SK-N-MC (cell line): Measurements from ENCODE around the gene USP9X.
"Not testable (repeated sequence)": the region's sequence is repeated elsewhere in the genome, so short reads cannot be mapped to it uniquely, and the experiment has no call there.

Source experiments
- DNase-seq: peaks from one replicate; pipeline ENCODE4 v3.0.0-alpha.2; 2011; ENCODE audit warnings: low read depth, low spot score
- H3K27ac ChIP-seq: fragments of 200-600 bp; sonication (generic); 2 replicates; pipeline ENCODE4 v1.5.1; 2016; ENCODE audit warnings: mixed run types
- H3K36me3 ChIP-seq: fragments of 200-600 bp; sonication (generic); 2 replicates; pipeline ENCODE4 v1.6.1; 2017; ENCODE audit warnings: antibody characterized with exemption, low read length, mixed read lengths; ENCODE audit not compliant: insufficient read depth
- H3K4me3 ChIP-seq: fragments of 200-600 bp; sonication (generic); 2 replicates; pipeline ENCODE4 v1.5.1; 2016
- H3K9ac ChIP-seq: fragments of 200-600 bp; sonication (generic); 2 replicates; pipeline ENCODE4 v1.8.0; 2017; ENCODE audit warnings: mixed run types, mixed read lengths; ENCODE audit not compliant: insufficient read length
- H3K9me3 ChIP-seq: fragments of 200-600 bp; sonication (generic); 2 replicates; pipeline ENCODE4 v1.6.1; 2017; ENCODE audit warnings: low read depth, mild to moderate bottlenecking, antibody characterized with exemption, low read length, moderate library complexity, mixed read lengths
- EZH2 ChIP-seq: fragments of 200-600 bp; sonication (generic); IDR thresholded peaks from one replicate; pipeline ENCODE4 v1.6.1; 2017; ENCODE audit warnings: antibody characterized with exemption
- FOXP2 ChIP-seq: optimal IDR thresholded peaks from 2 replicates; pipeline ENCODE3; 2011; ENCODE audit warnings: mild to moderate bottlenecking, moderate library complexity; ENCODE audit not compliant: insufficient read depth; ENCODE audit errors: extremely low read length, control extremely low read depth
- POLR2AphosphoS5 ChIP-seq: IDR thresholded peaks from 2 replicates; pipeline ENCODE4 v1.6.1; 2012; ENCODE audit warnings: mild to moderate bottlenecking, low read depth, low read length, borderline replicate concordance

USP9X gene

GRCh38 chrX:41108007-41108406, 22.8 kb downstream of the USP9X start:
- H3K36me3 ChIP-seq: no peaks in the 10 kb centered on the region; the same call in 1 of the 2 replicates
- TF ChIP-seq FOXP2: no peak
- TF ChIP-seq POLR2AphosphoS5: no peak
- TF ChIP-seq EZH2: no peak
- no peak for DNase-seq
- H3K9ac ChIP-seq: no peak overlapping the region
- H3K27ac ChIP-seq: 0 out of 2 replicates have a peak overlapping the region, but pooled peaks have one; percentile 13
- H3K9me3 ChIP-seq: no peaks in the 10 kb centered on the region; the same call in 1 of the 2 replicates
- H3K4me3 ChIP-seq: 0 out of 2 replicates have a peak overlapping the region, but pooled peaks have one; percentile 18

- H3K9me3 ChIP-seq: no peaks in the 10 kb centered on the region; the same call in 1 of the 2 replicates
- DNase-seq: no peak
- no peak for TF ChIP-seq FOXP2
- no peak for TF ChIP-seq EZH2
- no peaks in the 10 kb centered on the region; the same call in 1 of the 2 replicates for H3K36me3 ChIP-seq
- H3K27ac ChIP-seq: no peak overlapping the region
- no peak overlapping the region for H3K9ac ChIP-seq
- 0 out of 2 replicates have a peak overlapping the region, but pooled peaks have one; percentile 18 for H3K4me3 ChIP-seq
Observed at GRCh38 chrX:41108463-41109205, 23.4 kb downstream of the USP9X start.

DNA sequence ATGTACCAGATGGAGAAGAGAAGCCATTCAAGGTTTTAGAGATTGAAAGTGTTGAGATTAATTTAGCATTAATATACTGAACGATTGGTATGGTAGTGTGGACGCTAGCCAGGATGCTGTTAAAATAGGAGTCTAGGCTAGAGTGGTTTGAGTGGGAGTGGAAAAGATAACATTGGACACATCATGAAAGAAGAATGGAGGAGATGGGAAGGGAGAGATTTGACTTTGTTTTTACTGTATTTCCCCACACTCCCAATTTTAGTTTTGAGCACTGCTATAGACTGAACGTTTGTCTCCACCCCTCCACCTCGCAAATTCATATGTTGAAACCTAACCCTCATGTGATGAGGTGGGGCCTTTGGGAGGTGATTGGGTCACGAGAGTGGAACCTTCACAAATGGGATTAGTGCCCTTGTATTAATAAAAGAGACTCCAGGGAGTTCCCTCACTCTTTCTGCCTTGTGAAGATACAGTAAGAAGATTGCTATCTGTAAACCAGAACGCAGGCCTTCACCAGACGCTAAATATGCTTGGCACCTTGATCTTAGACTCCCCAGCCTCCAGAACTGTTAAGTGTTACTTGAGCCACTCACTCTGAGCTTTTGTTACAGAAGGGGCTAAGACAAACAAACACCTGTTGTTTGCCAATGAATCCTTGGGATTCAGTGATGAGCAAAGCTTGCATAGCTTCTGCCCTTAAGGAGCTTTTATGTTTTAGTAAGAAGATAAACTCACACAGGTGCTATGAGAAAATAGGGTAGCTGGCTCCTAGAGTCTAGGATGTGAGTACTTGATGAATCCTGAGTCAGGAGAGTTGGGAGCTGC, 25.8 kb downstream of the USP9X start:
- H3K9ac ChIP-seq: no peak overlapping the region
- no peak overlapping the region for H3K27ac ChIP-seq
- no peak for DNase-seq
- H3K36me3 ChIP-seq: no peaks in the 10 kb centered on the region
- no peaks in the 10 kb centered on the region; the same call in 1 of the 2 replicates for H3K9me3 ChIP-seq
- H3K4me3 ChIP-seq: no peak overlapping the region
- TF ChIP-seq EZH2 (no peak), FOXP2 (no peak)

DNA sequence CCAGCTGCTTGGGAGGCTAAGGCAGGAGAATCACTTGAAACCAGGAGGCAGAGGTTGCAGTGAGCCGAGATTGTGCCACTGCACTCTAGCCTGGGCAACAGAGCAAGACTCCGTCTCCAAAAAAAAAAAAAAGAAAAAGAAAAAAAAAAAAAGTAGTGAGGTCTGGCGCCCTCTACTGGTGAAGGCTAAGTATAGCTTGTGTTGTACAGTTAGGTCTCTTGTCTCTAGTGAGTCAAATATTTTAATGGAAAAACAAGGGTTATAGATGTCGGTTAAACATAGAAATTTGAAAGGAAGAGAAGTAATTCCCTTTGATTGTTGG, 29.8 kb downstream of the USP9X start:
- not testable (repeated sequence) for H3K36me3 ChIP-seq, H3K27ac ChIP-seq, H3K9ac ChIP-seq, DNase-seq, H3K4me3 ChIP-seq, H3K9me3 ChIP-seq

DNA sequence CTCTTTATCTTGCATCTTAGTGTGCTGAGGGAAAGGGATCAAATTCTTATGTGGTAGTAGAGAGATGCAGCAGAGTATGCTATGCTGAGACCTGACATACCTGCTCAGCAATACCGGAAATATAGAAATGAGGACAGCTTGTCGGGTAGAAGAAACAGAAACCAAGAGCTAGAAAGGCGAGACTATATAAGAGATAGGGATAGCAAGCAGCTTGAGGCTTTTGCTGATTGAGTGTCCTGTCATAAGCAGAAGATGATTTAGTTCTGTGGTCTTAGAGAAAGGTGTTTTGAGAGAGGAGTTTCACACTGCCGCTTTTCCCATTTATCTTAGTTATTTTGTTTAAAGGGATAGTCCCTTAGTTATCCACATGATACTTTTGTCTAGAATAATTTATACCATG, 31.7 kb downstream of the USP9X start:
- no peak for DNase-seq
- Histone ChIP-seq H3K9me3 (no peaks in the 10 kb centered on the region), H3K4me3 (no peak overlapping the region), H3K9ac (no peak overlapping the region), H3K36me3 (no peaks in the 10 kb centered on the region), H3K27ac (no peak overlapping the region)
- TF ChIP-seq EZH2: no peak
- TF ChIP-seq FOXP2: no peak
- TF ChIP-seq POLR2AphosphoS5: no peak

- DNase-seq: no peak
- no peak for TF ChIP-seq EZH2
- no peak for TF ChIP-seq FOXP2
- no peak for TF ChIP-seq POLR2AphosphoS5
- Histone ChIP-seq H3K9ac (no peak overlapping the region), H3K9me3 (no peaks in the 10 kb centered on the region), H3K36me3 (no peaks in the 10 kb centered on the region), H3K27ac (no peak overlapping the region), H3K4me3 (no peak overlapping the region)
Observed at GRCh38 chrX:41118156-41118555, 32.9 kb downstream of the USP9X start.

DNA sequence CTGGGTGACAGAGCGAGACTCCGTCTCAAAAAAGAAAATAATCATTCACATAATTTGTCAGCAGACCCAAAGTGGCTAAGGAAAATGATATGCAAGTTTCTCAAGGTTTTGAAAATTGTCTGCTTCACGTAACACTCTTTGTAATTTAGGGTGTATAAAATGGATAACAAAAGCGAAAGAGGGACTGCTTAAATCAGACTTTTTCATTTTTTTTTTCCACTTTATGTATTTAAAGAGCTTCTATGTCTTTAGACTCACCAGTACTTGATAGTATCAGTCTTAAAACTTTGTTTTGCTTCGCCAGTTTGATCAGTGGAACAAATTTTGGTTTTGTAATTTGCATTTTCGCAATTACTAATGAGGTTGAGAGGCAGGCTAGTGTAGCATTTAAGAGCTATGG, 34.6 kb downstream of the USP9X start:
- H3K36me3 ChIP-seq: peaks cover 7% of the 10 kb centered on the region; the same call in 1 of the 2 replicates
- no peak overlapping the region for H3K9ac ChIP-seq
- H3K27ac ChIP-seq: no peak overlapping the region
- no peak for TF ChIP-seq FOXP2
- TF ChIP-seq POLR2AphosphoS5: no peak
- TF ChIP-seq EZH2: no peak
- no peak overlapping the region for H3K4me3 ChIP-seq
- DNase-seq: no peak
- no peaks in the 10 kb centered on the region for H3K9me3 ChIP-seq

DNA sequence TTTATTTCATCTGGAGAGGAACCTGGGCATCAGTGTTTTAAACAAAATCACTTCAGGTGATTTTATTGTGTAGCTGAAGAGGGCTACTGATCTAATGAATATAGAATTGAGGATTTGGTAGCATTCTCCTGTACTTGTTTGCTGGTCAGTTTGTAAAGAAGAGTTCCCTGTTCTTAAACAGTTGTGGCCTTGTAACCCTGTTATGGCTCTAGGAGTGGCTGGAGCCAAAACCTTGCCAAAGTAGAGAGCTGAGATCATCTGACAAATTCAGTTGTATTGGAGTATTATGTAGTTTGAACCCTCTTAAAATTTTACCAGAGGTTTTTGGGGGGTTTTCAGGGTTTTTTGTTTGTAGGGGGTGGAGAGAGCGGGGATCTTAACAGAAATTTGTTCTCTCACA, 36.5 kb downstream of the USP9X start:
- TF ChIP-seq EZH2: no peak
- no peak for TF ChIP-seq POLR2AphosphoS5
- no peak for TF ChIP-seq FOXP2
- no peak overlapping the region for H3K27ac ChIP-seq
- H3K9me3 ChIP-seq: no peaks in the 10 kb centered on the region
- peaks cover 7% of the 10 kb centered on the region; the same call in 1 of the 2 replicates for H3K36me3 ChIP-seq
- DNase-seq: no peak
- no peak overlapping the region for H3K9ac ChIP-seq
- no peak overlapping the region for H3K4me3 ChIP-seq
